ENCODE data around the gene TNIK.

The TNIK gene

GRCh38 chr3:171090321-171090720, 369.9 kb downstream of the TNIK start:
- DNase-seq (ENCODE audit: low read depth in 2 of 2), result no peak

DNA sequence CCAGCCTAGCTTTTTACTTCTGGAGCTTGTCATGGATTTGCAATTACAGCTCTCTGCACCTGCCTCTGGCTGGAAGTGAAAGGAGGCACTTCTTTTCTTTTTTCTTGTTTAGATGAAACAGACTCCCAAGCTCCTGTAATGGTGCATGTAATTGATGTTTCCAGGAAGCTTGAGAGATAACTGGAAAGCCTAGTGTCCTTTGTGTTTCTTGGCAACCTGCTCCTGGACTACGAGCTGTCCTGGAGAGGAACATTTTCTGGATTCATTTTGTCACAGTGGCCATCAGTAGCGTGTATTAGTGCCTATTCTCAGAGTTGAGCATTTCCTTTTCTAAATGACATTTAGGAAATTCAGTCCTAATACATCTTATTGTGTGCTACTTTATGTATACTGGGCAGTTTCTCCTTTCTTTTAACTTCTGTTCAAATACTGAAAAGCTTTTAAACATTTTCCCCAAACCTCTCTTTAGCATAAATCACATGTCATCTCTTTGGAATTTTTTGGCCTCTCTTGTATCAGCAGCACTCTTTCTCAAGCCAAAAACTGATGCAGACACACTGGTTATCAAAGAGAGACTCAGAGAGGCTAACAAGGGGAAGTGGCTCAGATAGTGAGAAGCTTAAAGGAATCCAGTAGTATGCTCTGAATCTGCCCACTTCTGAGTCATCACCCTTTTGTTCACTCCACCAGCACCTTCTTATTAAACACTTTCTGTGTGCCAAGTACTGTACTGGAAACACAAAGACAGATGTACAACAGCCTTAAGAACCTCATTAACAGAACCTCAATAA, 371.0 kb downstream of the TNIK start:
- DNase-seq (ENCODE audit: low read depth in 2 of 2), result no peak

DNA sequence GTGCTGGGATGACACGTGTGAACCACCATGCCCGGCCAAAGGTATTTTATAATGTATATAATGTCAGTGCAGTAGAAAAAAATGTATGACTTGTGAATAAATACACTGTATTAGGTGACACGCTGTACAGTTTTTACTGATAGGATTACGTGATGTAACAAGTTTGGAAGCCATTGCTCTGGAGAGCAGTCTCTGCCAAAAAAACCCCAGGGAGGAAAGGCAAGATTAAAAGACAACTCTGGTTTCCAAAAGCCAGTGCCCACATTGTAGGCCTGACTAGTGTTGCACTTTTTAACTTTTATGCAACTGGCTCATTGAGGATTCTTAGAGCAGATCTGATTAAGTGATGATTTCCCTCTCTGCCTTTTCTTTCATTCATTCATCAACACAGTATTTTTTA, 371.7 kb downstream of the TNIK start:
- no peak for DNase-seq (ENCODE audit: low read depth in 2 of 2)

GRCh38 chr3:171086914-171087313, 373.3 kb downstream of the TNIK start:
- no peak for DNase-seq (ENCODE audit: low read depth in 2 of 2)

DNA sequence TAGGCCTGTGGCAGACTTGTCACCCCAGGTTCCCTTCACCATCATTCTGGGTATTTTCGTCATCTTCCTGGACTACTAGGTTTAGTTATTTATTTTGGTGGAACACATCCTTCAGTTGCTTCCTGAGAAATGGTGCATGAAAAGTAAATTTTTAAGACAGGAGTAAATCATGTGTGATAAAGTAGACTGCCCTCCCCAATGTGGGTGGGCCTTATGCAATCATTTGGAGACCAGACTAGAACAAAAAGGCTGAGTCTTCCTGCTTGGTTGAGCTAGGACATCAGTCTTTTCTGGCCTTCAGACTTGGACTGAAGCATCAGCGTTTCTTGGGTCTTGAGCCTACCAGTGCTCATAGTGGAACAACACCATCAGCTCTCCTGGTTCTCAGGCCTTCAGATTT, 382.9 kb downstream of the TNIK start:
- DNase-seq (ENCODE audit: low read depth in 2 of 2), result no peak

DNA sequence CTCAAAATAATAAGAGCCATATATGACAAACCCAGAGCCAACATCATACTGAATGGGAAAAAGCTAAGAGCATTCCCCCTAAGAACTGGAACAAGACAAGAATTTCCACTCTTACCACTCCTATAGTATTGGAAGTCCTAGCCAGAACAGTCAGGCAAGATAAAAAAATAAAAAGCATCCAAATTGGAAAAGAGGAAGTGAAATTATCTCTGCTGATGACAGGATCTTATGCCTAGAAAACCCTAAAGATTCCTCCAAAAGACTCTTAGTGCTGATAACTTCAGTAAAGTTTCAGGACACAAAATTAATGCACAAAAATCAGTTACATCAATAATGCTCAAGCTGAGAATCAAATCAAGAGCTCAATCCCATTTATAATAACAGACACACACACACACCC, 387.8 kb downstream of the TNIK start:
- DNase-seq (ENCODE audit: low read depth in 2 of 2), result no peak

GRCh38 chr3:171068658-171069057, 391.5 kb downstream of the TNIK start:
- no peak for DNase-seq (ENCODE audit: low read depth in 2 of 2)

DNA sequence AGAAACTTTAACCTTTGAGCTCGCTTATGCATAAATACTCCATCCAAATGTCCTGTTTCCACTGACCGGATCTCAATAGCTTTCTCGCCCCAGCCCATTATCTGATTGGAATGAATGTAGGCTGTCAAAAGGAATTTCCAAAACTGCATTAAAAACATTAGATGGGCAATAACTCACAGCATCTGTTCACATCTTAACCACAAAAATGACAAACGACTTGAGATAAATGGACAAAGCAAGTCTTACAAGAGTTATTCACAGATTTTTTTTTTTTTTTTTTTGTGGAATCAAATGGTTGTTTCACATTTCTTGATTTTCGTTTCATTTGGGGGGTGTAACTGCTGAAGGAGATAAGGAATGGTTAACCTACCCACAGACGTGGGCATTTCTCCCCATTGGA, 394.0 kb downstream of the TNIK start:
- DNase-seq (ENCODE audit: low read depth in 2 of 2), result no peak

- DNase-seq (ENCODE audit: low read depth in 2 of 2), result no peak
These were observed 394.5 kb downstream of the TNIK start for GRCh38 chr3:171065732-171066131.

DNA sequence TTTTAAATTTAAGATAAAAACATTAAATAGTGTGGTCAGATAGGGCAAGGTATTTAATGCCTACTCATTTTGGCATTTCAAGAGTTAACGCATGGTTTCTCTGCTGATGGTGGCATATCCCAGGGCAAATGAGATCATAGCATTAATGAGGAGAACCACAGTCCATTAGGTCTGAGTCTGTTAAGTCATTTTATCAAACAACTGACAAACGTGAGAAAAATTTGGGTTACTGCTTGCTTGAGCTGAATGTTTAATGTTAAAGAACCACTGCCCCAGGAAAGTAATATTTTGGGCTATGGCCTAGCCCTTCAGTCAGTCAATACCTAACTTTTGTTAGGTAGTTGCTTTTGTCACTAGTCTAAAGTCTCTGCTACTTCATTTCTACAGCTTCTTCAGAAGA, 395.7 kb downstream of the TNIK start:
- DNase-seq (ENCODE audit: low read depth in 2 of 2), result no peak

DNA sequence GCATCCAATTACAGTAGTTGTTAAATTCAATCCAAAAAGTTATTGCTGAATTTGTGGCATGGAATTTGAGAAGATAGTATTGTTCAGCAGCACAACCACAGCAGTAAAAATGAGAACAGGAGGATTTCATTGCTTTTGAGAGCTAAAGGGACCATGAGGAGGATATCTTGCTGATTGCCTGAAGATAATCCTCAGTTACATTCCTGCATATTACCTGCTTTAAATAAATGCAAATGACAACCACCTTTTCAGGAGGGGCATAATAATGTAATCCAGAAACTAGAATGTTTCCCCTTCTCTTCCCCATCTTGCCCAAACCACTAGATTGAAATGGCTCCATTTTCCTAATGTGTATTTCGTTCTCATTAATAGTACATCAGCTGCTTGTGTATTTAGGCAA, 398.5 kb downstream of the TNIK start:
- DNase-seq (ENCODE audit: low read depth in 2 of 2), result no peak

- no peak for DNase-seq (ENCODE audit: low read depth in 2 of 2)
These were observed 400.2 kb downstream of the TNIK start for GRCh38 chr3:171059978-171060377.

DNA sequence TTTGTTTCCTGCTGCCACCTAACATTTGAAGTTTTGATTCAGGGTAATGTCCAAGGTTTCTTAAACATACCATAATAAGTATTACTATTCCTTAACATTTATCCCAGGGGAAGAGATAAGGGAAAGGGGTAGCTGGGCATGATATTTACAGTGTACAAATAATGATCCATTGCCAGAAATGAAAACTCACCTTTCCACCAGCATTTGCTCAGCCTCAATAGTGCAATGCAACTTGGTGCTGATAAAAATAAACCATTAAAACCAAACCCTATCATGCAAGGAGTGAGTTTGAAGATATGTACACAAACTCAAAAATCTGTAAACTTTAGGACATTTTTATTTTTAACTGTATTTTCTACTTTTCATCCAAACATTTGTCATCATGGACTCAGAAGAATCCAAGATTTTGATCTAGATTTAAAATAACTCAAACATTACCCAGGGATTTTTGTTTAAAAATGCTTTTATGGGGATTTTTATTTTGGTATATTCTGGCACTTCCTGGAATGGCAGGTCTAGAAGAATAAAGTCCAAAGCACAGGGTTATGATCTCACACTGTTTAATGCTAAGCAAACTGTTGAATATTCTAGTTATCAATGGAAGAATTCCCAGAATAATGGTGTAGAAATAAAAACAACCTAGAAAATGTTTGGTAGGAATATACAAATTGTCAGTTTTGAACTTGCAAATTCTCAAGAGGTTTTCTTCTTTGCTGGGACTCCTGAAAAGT, 401.2 kb downstream of the TNIK start:
- no peak for DNase-seq (ENCODE audit: low read depth in 2 of 2)

DNA sequence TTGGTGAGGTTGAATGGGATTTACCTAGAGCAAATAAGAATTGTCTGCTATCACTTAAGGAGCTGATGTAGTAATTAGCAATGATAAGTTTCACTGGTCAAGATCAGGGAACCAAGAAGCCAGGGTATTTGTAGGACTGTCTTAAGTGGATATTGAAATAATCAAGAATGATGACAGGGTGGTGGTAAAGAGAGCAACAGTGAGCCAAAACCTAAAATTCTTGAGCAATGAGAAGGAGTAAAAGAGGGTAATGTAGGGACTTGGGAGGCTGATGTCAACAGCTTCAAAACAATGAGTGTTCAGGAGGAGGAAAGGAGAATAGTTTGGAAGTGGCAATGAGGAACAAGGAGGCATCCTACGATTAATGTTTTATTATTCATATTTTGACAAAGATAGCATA, 402.1 kb downstream of the TNIK start:
- no peak for DNase-seq (ENCODE audit: low read depth in 2 of 2)

DNA sequence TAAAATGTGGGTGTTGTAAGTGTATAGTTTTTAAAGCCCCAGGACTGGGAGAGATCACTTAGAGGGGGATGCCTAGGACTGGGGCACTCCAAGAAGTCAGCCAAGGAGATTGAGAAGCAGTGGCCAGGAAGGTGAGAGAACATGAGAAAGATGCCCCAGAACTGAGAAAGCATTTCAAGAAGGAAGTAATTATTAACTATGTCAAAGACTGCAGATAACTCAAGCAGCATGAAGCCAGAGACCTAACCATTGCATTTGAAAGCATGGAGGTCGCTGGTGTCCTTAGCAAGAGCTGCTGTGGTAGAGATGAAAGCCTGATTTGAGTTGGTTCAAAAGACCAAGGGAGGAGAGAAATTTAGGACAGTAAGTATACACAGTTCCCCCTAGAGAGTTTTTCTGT, 403.1 kb downstream of the TNIK start:
- DNase-seq (ENCODE audit: low read depth in 2 of 2), result no peak

- no peak for DNase-seq (ENCODE audit: low read depth in 2 of 2)
These were observed 403.7 kb downstream of the TNIK start for GRCh38 chr3:171056528-171056927.

DNA sequence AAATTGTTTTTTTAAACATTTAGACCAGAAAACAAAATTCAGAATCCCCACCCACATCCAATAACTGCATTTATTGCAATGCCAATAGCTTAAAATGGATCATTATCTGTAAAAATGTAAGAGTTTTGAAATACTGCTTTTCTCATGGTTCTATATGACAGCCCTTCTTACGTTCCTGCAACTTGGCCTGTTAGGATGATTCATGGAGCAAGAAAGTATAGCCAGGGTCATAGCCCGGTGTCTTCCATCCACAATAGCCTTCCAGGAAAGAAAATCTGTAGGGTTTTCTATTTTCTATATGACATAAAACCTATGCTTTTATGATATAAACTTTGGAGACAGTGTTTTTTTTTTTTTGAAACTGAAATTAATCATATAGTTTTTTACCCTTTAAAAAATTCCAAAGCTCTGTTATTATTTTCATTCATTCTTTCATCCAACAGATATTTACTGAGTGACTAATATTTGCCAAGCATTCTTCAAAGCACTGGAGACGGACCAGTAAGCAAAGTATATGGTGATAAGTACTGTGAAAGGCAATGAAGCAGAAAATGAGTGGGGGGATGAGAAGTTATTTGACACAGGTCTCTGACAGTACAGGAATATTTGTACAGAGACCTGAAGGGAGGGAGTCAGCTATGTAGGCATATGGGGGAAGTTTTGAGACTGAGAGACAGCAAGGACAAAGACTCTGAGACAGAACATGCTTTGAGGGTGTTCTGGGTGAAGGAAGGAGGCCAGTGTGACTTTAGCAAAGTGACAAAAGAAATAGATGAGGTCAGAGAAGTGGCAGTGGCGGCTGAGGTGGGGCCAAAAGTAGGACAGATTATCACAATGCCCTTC, 404.6 kb downstream of the TNIK start:
- no peak for DNase-seq (ENCODE audit: low read depth in 2 of 2)

- DNase-seq (ENCODE audit: low read depth in 2 of 2), result no peak
These were observed 405.3 kb downstream of the TNIK start for GRCh38 chr3:171054921-171055320.

DNA sequence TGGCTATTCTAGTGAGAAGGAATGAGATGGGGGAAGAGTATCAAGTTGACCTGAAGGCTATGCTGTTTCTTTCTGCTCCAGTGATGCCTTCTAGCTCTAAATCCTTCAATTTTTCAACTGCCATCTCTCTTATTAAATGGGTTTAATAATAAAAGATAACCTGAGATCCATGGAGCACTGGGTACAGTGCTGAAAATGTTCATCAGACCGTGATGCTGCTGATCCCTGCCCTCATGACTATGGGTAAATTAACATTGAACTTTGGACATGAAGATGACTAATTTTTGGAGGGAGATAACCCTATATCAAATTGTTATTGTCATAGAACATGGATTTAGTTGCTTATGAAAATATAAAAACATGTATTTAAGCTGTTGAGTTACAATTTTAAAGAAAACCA, 406.0 kb downstream of the TNIK start:
- no peak for DNase-seq (ENCODE audit: low read depth in 2 of 2)

GRCh38 chr3:171049861-171050444, 410.3 kb downstream of the TNIK start:
- DNase-seq (ENCODE audit: low read depth in 2 of 2), result peak in 1 of 2 donors; percentile 3

DNA sequence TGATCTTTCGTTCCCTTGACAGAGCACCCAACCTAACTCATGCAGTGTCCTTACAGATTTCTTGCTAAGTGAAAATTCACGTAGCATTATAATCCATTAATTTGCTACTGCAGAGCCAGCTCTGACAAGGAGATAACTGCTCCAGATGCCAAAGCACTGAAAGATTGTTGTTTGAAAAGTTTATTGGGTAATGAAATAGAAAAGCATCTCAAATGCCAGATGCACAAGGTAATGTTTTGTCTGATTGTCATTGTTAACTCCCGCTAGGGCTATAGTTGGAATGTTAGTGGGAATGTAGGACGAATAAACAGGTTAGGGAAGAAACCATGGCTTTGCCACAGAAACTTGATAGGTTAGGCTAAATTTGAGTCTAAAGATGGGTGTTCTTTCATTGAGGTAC, 413.4 kb downstream of the TNIK start:
- DNase-seq (ENCODE audit: low read depth in 2 of 2), result no peak
